ENCODE data around the gene IQCF5. TPM values are rescaled to one million over a fixed set of nuclear protein-coding genes. Genes with fewer than 3 reads are reported as not detected.

Gene IQCF5
- total RNA-seq, 5 donors from 2014 or later (not counting 1 experiment from before 2014, with no cell fraction given) = not detected

GRCh38 chr3:51888463-51889105, 13.2 kb upstream of the IQCF5 start:
- Histone ChIP-seq H3K4me1 (ENCODE audit: control insufficient read depth in 1 of 2, extremely low read depth in 1 of 2, insufficient read depth in 2 of 2, low read length in 2 of 2) (peaks cover 0 to 4% of the 10 kb centered on the region in 2 experiments), H3K27ac (ENCODE audit: low read length) (no peak overlapping the region), H3K36me3 (ENCODE audit: control insufficient read depth in 2 of 2, extremely low read depth in 1 of 2, insufficient read depth in 1 of 2, low read length in 1 of 2) (no peaks in the 10 kb centered on the region), H3K27me3 (replicated peaks in 1 of 2; ENCODE audit: control insufficient read depth in 2 of 2, extremely low read depth in 1 of 2, insufficient read depth in 2 of 2, low read length in 1 of 2) (no peaks in the 10 kb centered on the region), H3K9me3 (no peaks in the 10 kb centered on the region), H3K4me3 (ENCODE audit: control insufficient read depth in 1 of 2, extremely low read depth in 1 of 2, low read length in 1 of 2) (no peak overlapping the region)
- 92% methylated on average over 5 of the region's 12 CpGs for WGBS (ENCODE audit: insufficient coverage)
- POLR2A ChIA-PET = no interaction called here
- Mint-ChIP-seq H3K27ac (no peak overlapping the region), H3K27me3 (peaks cover 9 to 17% of the 10 kb centered on the region in 2 donors), H3K9me3 (no peaks in the 10 kb centered on the region), H3K4me1 (peaks cover 6 to 12% (median 12%) of the 10 kb centered on the region in 3 donors), H3K36me3 (no peaks in the 10 kb centered on the region), H3K4me3 (no peak overlapping the region)
- no peak for ATAC-seq (replicated peaks in 1 of 4)
- CTCF ChIA-PET = no interaction called here
- no peak for DNase-seq

- no peaks in the 10 kb centered on the region for H3K9me3 ChIP-seq
- no peaks in the 10 kb centered on the region for H3K36me3 ChIP-seq (ENCODE audit: control insufficient read depth in 2 of 2, extremely low read depth in 1 of 2, insufficient read depth in 1 of 2, low read length in 1 of 2)
- no peak overlapping the region for H3K27ac ChIP-seq (ENCODE audit: low read length)
- DNase-seq (no peak), ATAC-seq (replicated peaks in 1 of 4) (no peak)
- no peak overlapping the region for H3K4me3 ChIP-seq (ENCODE audit: control insufficient read depth in 1 of 2, extremely low read depth in 1 of 2, low read length in 1 of 2)
- no peaks in the 10 kb centered on the region for H3K9me3 Mint-ChIP-seq
- 86% methylated on average over 1 of the region's 2 CpGs for WGBS (ENCODE audit: insufficient coverage)
- ChIA-PET POLR2A (no interaction called here), CTCF (no interaction called here)
- H3K4me1 ChIP-seq (ENCODE audit: control insufficient read depth in 1 of 2, extremely low read depth in 1 of 2, insufficient read depth in 2 of 2, low read length in 2 of 2) = peaks cover 0 to 4% of the 10 kb centered on the region in 2 experiments
- H3K4me3 Mint-ChIP-seq = no peak overlapping the region
- H3K27ac Mint-ChIP-seq = no peak overlapping the region
- no peaks in the 10 kb centered on the region for H3K27me3 ChIP-seq (replicated peaks in 1 of 2; ENCODE audit: control insufficient read depth in 2 of 2, extremely low read depth in 1 of 2, insufficient read depth in 2 of 2, low read length in 1 of 2)
- no peaks in the 10 kb centered on the region for H3K36me3 Mint-ChIP-seq
- peaks cover 9 to 17% of the 10 kb centered on the region in 2 donors for H3K27me3 Mint-ChIP-seq
- H3K4me1 Mint-ChIP-seq = peaks cover 6 to 12% (median 12%) of the 10 kb centered on the region in 3 donors
Observed at GRCh38 chr3:51887620-51888019, 12.2 kb upstream of the IQCF5 start.

- H3K27me3 ChIP-seq (replicated peaks in 1 of 2; ENCODE audit: control insufficient read depth in 2 of 2, extremely low read depth in 1 of 2, insufficient read depth in 2 of 2, low read length in 1 of 2) = no peaks in the 10 kb centered on the region
- Mint-ChIP-seq H3K27ac (no peak overlapping the region), H3K4me3 (no peak overlapping the region), H3K9me3 (no peaks in the 10 kb centered on the region), H3K27me3 (peaks cover 4 to 13% of the 10 kb centered on the region in 2 donors), H3K36me3 (no peaks in the 10 kb centered on the region), H3K4me1 (peaks cover 2 to 7% (median 4%) of the 10 kb centered on the region in 3 donors)
- H3K4me3 ChIP-seq (ENCODE audit: control insufficient read depth in 1 of 2, extremely low read depth in 1 of 2, low read length in 1 of 2) = no peak overlapping the region
- H3K4me1 ChIP-seq (ENCODE audit: control insufficient read depth in 1 of 2, extremely low read depth in 1 of 2, insufficient read depth in 2 of 2, low read length in 2 of 2) = peaks cover 0 to 4% of the 10 kb centered on the region in 2 experiments
- no peaks in the 10 kb centered on the region for H3K36me3 ChIP-seq (ENCODE audit: control insufficient read depth in 2 of 2, extremely low read depth in 1 of 2, insufficient read depth in 1 of 2, low read length in 1 of 2)
- CTCF ChIA-PET = no interaction called here
- DNase-seq = no peak
- POLR2A ChIA-PET = no interaction called here
- no peak overlapping the region for H3K27ac ChIP-seq (ENCODE audit: low read length)
- H3K9me3 ChIP-seq = no peaks in the 10 kb centered on the region
- no peak for ATAC-seq (replicated peaks in 1 of 4)
Observed at GRCh38 chr3:51886447-51886846, 11.0 kb upstream of the IQCF5 start.

- POLR2A ChIA-PET = no interaction called here
- no peak overlapping the region for H3K4me3 Mint-ChIP-seq
- H3K27ac Mint-ChIP-seq = no peak overlapping the region
- no peaks in the 10 kb centered on the region for H3K4me1 Mint-ChIP-seq
- ATAC-seq (replicated peaks in 1 of 4) (no peak), DNase-seq (no peak)
- CTCF ChIA-PET = no interaction called here
- no peak overlapping the region for H3K4me3 ChIP-seq (ENCODE audit: control insufficient read depth in 1 of 2, extremely low read depth in 1 of 2, low read length in 1 of 2)
- peaks cover 15 to 22% of the 10 kb centered on the region in 2 donors for H3K27me3 Mint-ChIP-seq
- no peak overlapping the region for H3K27ac ChIP-seq (ENCODE audit: low read length)
- no peaks in the 10 kb centered on the region for H3K9me3 ChIP-seq
- WGBS (ENCODE audit: insufficient coverage) = no CpG with 5 or more reads among the region's 2 CpGs
- no peaks in the 10 kb centered on the region for H3K9me3 Mint-ChIP-seq
- H3K4me1 ChIP-seq (ENCODE audit: control insufficient read depth in 1 of 2, extremely low read depth in 1 of 2, insufficient read depth in 2 of 2, low read length in 2 of 2) = no peaks in the 10 kb centered on the region
- H3K27me3 ChIP-seq (replicated peaks in 1 of 2; ENCODE audit: control insufficient read depth in 2 of 2, extremely low read depth in 1 of 2, insufficient read depth in 2 of 2, low read length in 1 of 2) = peaks cover 0 to 20% of the 10 kb centered on the region in 2 experiments
- no peaks in the 10 kb centered on the region for H3K36me3 Mint-ChIP-seq
- no peaks in the 10 kb centered on the region for H3K36me3 ChIP-seq (ENCODE audit: control insufficient read depth in 2 of 2, extremely low read depth in 1 of 2, insufficient read depth in 1 of 2, low read length in 1 of 2)
Observed at GRCh38 chr3:51879937-51880336, 4.5 kb upstream of the IQCF5 start.

GRCh38 chr3:51876186-51876585, 785 bp upstream of the IQCF5 start:
- CTCF ChIA-PET = no interaction called here
- Histone ChIP-seq H3K4me1 (ENCODE audit: control insufficient read depth in 1 of 2, extremely low read depth in 1 of 2, insufficient read depth in 2 of 2, low read length in 2 of 2) (no peaks in the 10 kb centered on the region), H3K9me3 (no peaks in the 10 kb centered on the region), H3K27ac (ENCODE audit: low read length) (no peak overlapping the region), H3K27me3 (replicated peaks in 1 of 2; ENCODE audit: control insufficient read depth in 2 of 2, extremely low read depth in 1 of 2, insufficient read depth in 2 of 2, low read length in 1 of 2) (peaks cover 0 to 23% of the 10 kb centered on the region in 2 experiments), H3K4me3 (ENCODE audit: control insufficient read depth in 1 of 2, extremely low read depth in 1 of 2, low read length in 1 of 2) (no peak overlapping the region), H3K36me3 (ENCODE audit: control insufficient read depth in 2 of 2, extremely low read depth in 1 of 2, insufficient read depth in 1 of 2, low read length in 1 of 2) (no peaks in the 10 kb centered on the region)
- H3K36me3 Mint-ChIP-seq = no peaks in the 10 kb centered on the region
- POLR2A ChIA-PET = no interaction called here
- DNase-seq (no peak), ATAC-seq (replicated peaks in 1 of 4) (no peak)
- no peak overlapping the region for H3K27ac Mint-ChIP-seq
- H3K27me3 Mint-ChIP-seq = peaks cover 20 to 24% of the 10 kb centered on the region in 2 donors
- H3K4me3 Mint-ChIP-seq = no peak overlapping the region
- peaks cover 0 to 6% (median 0%) of the 10 kb centered on the region in 3 donors for H3K4me1 Mint-ChIP-seq
- WGBS (ENCODE audit: insufficient coverage) = 66% methylated on average over 5 of the region's 6 CpGs
- H3K9me3 Mint-ChIP-seq = no peaks in the 10 kb centered on the region

- Mint-ChIP-seq H3K36me3 (no peaks in the 10 kb centered on the region), H3K27me3 (peaks cover 24 to 29% of the 10 kb centered on the region in 2 donors), H3K27ac (no peak overlapping the region), H3K9me3 (no peaks in the 10 kb centered on the region), H3K4me1 (peaks cover 0 to 6% (median 0%) of the 10 kb centered on the region in 3 donors), H3K4me3 (no peak overlapping the region)
- no peak overlapping the region for H3K27ac ChIP-seq (ENCODE audit: low read length)
- ATAC-seq (replicated peaks in 1 of 4) (no peak), DNase-seq (no peak)
- no peak overlapping the region for H3K4me3 ChIP-seq (ENCODE audit: control insufficient read depth in 1 of 2, extremely low read depth in 1 of 2, low read length in 1 of 2)
- peaks cover 0 to 23% of the 10 kb centered on the region in 2 experiments for H3K27me3 ChIP-seq (replicated peaks in 1 of 2; ENCODE audit: control insufficient read depth in 2 of 2, extremely low read depth in 1 of 2, insufficient read depth in 2 of 2, low read length in 1 of 2)
- CTCF ChIA-PET = interaction anchor here in 1 of 2 donors (0.6 kb wide), 1 partner anchor 1174 kb away, joined by 5 read pairs; no protein-coding TSS in a partner anchor
- no peaks in the 10 kb centered on the region for H3K36me3 ChIP-seq (ENCODE audit: control insufficient read depth in 2 of 2, extremely low read depth in 1 of 2, insufficient read depth in 1 of 2, low read length in 1 of 2)
- H3K9me3 ChIP-seq = no peaks in the 10 kb centered on the region
- WGBS (ENCODE audit: insufficient coverage) = 80% methylated on average over 1 of the region's 4 CpGs
- no peaks in the 10 kb centered on the region for H3K4me1 ChIP-seq (ENCODE audit: control insufficient read depth in 1 of 2, extremely low read depth in 1 of 2, insufficient read depth in 2 of 2, low read length in 2 of 2)
- POLR2A ChIA-PET = interaction anchor here in 1 of 2 donors (0.5 to 0.6 kb wide), 2 partner anchors 56 to 971 kb away, joined by 4 to 5 read pairs; no protein-coding TSS in a partner anchor
Observed at GRCh38 chr3:51874889-51875288, 512 bp downstream of the IQCF5 start.

All from T-cell (primary cell).